Right atrium auricular region (tissue), 2 donors: ENCODE data around the gene MAP3K2. TPM values are rescaled to one million over a fixed set of nuclear protein-coding genes. Genes with fewer than 3 reads are reported as not detected.
A peak's percentile ranks its signal among the peaks of the same experiment; 100 is the strongest.

ENCODE experiments used
- DNase-seq: peaks from one replicate; pipeline ENCODE4 v3.0.0-alpha.2; 2019; ENCODE audit warnings: low spot score
- H3K27ac ChIP-seq, 2 donors: fragments of 200-600 bp; sonication (generic); 1 replicate in 1 of 2; 2 replicates in 1 of 2; pipeline ENCODE4 v1.5.1; 2016 to 2019
- H3K27me3 ChIP-seq, 2 donors: fragments of 200-600 bp; sonication (generic); one replicate each; pipeline versions ENCODE4 v1.5.1 to v1.6.0; 2017 to 2019
- H3K36me3 ChIP-seq: fragments of 200-600 bp; sonication (generic); one replicate; pipeline ENCODE4 v1.5.1; 2016
- H3K4me1 ChIP-seq, 2 donors: fragments of 200-600 bp; sonication (generic); one replicate each; pipeline versions ENCODE4 v1.5.1 to v1.6.0; 2017 to 2019
- H3K4me3 ChIP-seq, 2 donors: fragments of 200-600 bp; sonication (generic); 1 replicate in 1 of 2; 2 replicates in 1 of 2; pipeline ENCODE4 v1.5.1; 2017 to 2019; ENCODE audit warnings: mild to moderate bottlenecking in 1 of 2, moderate library complexity in 1 of 2
- H3K9me3 ChIP-seq, 2 donors: fragments of 200-600 bp; sonication (generic); one replicate each; pipeline ENCODE4 v1.5.1; 2019
- CTCF ChIP-seq, 2 donors: fragments of 200-600 bp; sonication (generic); IDR thresholded peaks; one replicate each; pipeline ENCODE4 v1.5.1; 2019; ENCODE audit warnings: antibody characterized with exemption in 2 of 2
- total RNA-seq, 2 donors: library from RNA; depleted of rRNA; stranded (reverse); fragments of >200 nt; gene quantifications; one replicate each; pipeline ENCODE4 v1.1.0, GENCODE V29; 2016

The MAP3K2 gene
- total RNA-seq, 2 donors from 2014 or later, result 20.5 to 20.8 TPM

GRCh38 chr2:127293386-127293747 lies 94.4 kb downstream of the MAP3K2 start:
- Histone ChIP-seq H3K36me3 (peaks cover 42% of the 10 kb centered on the region), H3K27me3 (no peaks in the 10 kb centered on the region), H3K4me1 (peaks cover 0 to 18% of the 10 kb centered on the region in 2 donors), H3K9me3 (no peaks in the 10 kb centered on the region), H3K4me3 (peak overlapping the region; percentile 64 to 89), H3K27ac (peak overlapping the region; percentile 52 to 80)
- TF ChIP-seq CTCF (IDR thresholded peaks at IDR 0.05), result no peak
- no peak for DNase-seq

GRCh38 chr2:127288274-127288673 lies 99.5 kb downstream of the MAP3K2 start:
- Histone ChIP-seq H3K4me1 (peaks cover 0 to 9% of the 10 kb centered on the region in 2 donors), H3K27me3 (no peaks in the 10 kb centered on the region), H3K36me3 (peaks cover 93% of the 10 kb centered on the region), H3K27ac (no peak overlapping the region), H3K9me3 (no peaks in the 10 kb centered on the region), H3K4me3 (no peak overlapping the region)
- no peak for DNase-seq
- no peak for TF ChIP-seq CTCF (IDR thresholded peaks at IDR 0.05)

- no peak for DNase-seq
- no peaks in the 10 kb centered on the region for H3K27me3 ChIP-seq
- H3K36me3 ChIP-seq, result peaks cover 92% of the 10 kb centered on the region
- no peak overlapping the region for H3K27ac ChIP-seq
- H3K9me3 ChIP-seq, result no peaks in the 10 kb centered on the region
- no peak overlapping the region for H3K4me3 ChIP-seq
- no peak for TF ChIP-seq CTCF (IDR thresholded peaks at IDR 0.05)
- H3K4me1 ChIP-seq, result no peaks in the 10 kb centered on the region
These were observed 104.5 kb downstream of the MAP3K2 start for GRCh38 chr2:127283275-127283674.

GRCh38 chr2:127280693-127281092 lies 107.1 kb downstream of the MAP3K2 start:
- no peak for TF ChIP-seq CTCF (IDR thresholded peaks at IDR 0.05)
- no peak overlapping the region for H3K27ac ChIP-seq
- no peaks in the 10 kb centered on the region for H3K27me3 ChIP-seq
- H3K36me3 ChIP-seq, result peaks cover 92% of the 10 kb centered on the region
- H3K9me3 ChIP-seq, result no peaks in the 10 kb centered on the region
- no peaks in the 10 kb centered on the region for H3K4me1 ChIP-seq
- no peak overlapping the region for H3K4me3 ChIP-seq
- DNase-seq, result no peak

GRCh38 chr2:127279781-127280180 lies 108.0 kb downstream of the MAP3K2 start:
- Histone ChIP-seq H3K27ac (no peak overlapping the region), H3K36me3 (peaks cover 90% of the 10 kb centered on the region), H3K4me3 (no peak overlapping the region)

More at GRCh38 chr2:127279781-127280180, 108.0 kb downstream of the MAP3K2 start:
- Histone ChIP-seq H3K27me3 (no peaks in the 10 kb centered on the region), H3K4me1 (no peaks in the 10 kb centered on the region), H3K9me3 (no peaks in the 10 kb centered on the region)
- TF ChIP-seq CTCF (IDR thresholded peaks at IDR 0.05), result no peak
- no peak for DNase-seq
